ENCODE results near the gene JARID2.

JARID2 gene

DNA sequence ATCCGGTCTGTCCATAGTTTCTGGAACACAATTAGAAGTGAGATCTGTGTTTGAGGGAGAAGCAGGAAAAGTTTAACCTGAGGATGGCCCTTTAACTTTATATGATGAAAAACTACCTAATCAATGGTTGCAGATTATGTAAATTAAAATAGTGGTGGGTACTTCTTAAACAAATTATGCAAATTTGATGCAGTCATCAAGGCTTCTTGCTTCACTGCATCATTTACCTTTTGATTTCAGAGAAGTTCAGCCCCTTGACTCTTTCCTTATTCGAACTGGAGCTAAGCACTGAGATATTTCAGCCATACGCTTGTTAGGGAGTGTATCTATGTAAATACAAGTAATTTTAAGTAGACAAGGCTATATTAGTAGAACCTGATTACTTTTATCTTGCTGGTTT lies 73.8 kb downstream of the JARID2 start:
- Histone ChIP-seq H3F3A (ENCODE audit: insufficient read depth, low read length) (no peaks in the 10 kb centered on the region), H3K4me1 (ENCODE audit: low read length) (no peaks in the 10 kb centered on the region), H3K79me2 (ENCODE audit: low read length) (peaks cover 94% of the 10 kb centered on the region), H3K9me3 (replicated peaks; ENCODE audit: insufficient read depth, low read length) (no peaks in the 10 kb centered on the region), H3K9ac (ENCODE audit: low read length) (no peak overlapping the region), H3K27ac (ENCODE audit: low read length) (no peak overlapping the region), H3K4me3 (ENCODE audit: low read length) (no peak overlapping the region), H4K20me1 (ENCODE audit: insufficient read depth, low read length) (no peaks in the 10 kb centered on the region), H3K36me3 (replicated peaks; ENCODE audit: insufficient read depth, low read length) (no peaks in the 10 kb centered on the region), H3K4me2 (ENCODE audit: low read depth, low read length) (no peak overlapping the region), H3K9me2 (replicated peaks; ENCODE audit: insufficient read depth, low read length) (no peaks in the 10 kb centered on the region), H3K27me3 (replicated peaks; ENCODE audit: insufficient read depth, low read length) (no peaks in the 10 kb centered on the region), H2AFZ (ENCODE audit: low read length) (no peak overlapping the region)
- no peak for DNase-seq
- no peak for TF ChIP-seq EZH2phosphoT487 (IDR thresholded peaks at IDR 0.05; ENCODE audit: low read length)
- no peak for TF ChIP-seq EZH2 (optimal IDR thresholded peaks at IDR 0.05; ENCODE audit: low read depth, low read length)
- TF ChIP-seq, protein P1, sequence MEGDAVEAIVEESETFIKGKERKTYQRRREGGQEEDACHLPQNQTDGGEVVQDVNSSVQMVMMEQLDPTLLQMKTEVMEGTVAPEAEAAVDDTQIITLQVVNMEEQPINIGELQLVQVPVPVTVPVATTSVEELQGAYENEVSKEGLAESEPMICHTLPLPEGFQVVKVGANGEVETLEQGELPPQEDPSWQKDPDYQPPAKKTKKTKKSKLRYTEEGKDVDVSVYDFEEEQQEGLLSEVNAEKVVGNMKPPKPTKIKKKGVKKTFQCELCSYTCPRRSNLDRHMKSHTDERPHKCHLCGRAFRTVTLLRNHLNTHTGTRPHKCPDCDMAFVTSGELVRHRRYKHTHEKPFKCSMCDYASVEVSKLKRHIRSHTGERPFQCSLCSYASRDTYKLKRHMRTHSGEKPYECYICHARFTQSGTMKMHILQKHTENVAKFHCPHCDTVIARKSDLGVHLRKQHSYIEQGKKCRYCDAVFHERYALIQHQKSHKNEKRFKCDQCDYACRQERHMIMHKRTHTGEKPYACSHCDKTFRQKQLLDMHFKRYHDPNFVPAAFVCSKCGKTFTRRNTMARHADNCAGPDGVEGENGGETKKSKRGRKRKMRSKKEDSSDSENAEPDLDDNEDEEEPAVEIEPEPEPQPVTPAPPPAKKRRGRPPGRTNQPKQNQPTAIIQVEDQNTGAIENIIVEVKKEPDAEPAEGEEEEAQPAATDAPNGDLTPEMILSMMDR (IDR thresholded peaks at IDR 0.05; ENCODE audit: low read length) = no peak

GRCh38 chr6:15320693-15321092 lies 74.8 kb downstream of the JARID2 start:
- Histone ChIP-seq H3K79me2 (ENCODE audit: low read length) (peaks cover 94% of the 10 kb centered on the region), H3K36me3 (replicated peaks; ENCODE audit: insufficient read depth, low read length) (no peaks in the 10 kb centered on the region), H3K9ac (ENCODE audit: low read length) (no peak overlapping the region), H3K4me1 (ENCODE audit: low read length) (no peaks in the 10 kb centered on the region), H3K9me2 (replicated peaks; ENCODE audit: insufficient read depth, low read length) (no peaks in the 10 kb centered on the region), H4K20me1 (ENCODE audit: insufficient read depth, low read length) (no peaks in the 10 kb centered on the region), H3K4me2 (ENCODE audit: low read depth, low read length) (no peak overlapping the region), H3F3A (ENCODE audit: insufficient read depth, low read length) (no peaks in the 10 kb centered on the region), H3K27ac (ENCODE audit: low read length) (no peak overlapping the region), H3K27me3 (replicated peaks; ENCODE audit: insufficient read depth, low read length) (no peaks in the 10 kb centered on the region), H3K9me3 (replicated peaks; ENCODE audit: insufficient read depth, low read length) (no peaks in the 10 kb centered on the region), H3K4me3 (ENCODE audit: low read length) (no peak overlapping the region), H2AFZ (ENCODE audit: low read length) (no peak overlapping the region)
- TF ChIP-seq EZH2phosphoT487 (IDR thresholded peaks at IDR 0.05; ENCODE audit: low read length) (no peak), EZH2 (optimal IDR thresholded peaks at IDR 0.05; ENCODE audit: low read depth, low read length) (no peak)
- TF ChIP-seq, protein P1 (IDR thresholded peaks at IDR 0.05; ENCODE audit: low read length) = no peak
- no peak for DNase-seq

DNA sequence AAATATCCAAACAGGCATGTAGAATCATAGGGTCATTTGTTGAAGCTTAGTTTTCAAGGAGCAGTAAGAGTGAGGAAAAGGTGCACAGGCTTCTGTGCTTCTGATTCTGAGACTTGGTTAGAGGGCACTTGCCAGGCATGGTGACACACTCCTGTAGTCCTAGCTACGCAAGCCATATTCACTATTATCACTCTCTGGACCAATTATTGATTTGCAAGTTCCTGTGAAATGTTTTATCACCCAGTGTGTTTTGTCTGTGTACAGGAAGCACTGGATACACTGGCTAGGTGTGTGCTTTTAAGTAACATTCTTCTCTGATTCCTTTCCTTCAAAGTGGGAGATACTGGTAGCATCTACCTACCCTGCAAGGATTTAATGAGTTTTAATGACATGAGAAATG lies 76.3 kb downstream of the JARID2 start:
- H3K36me3 ChIP-seq (replicated peaks; ENCODE audit: insufficient read depth, low read length) = no peaks in the 10 kb centered on the region
- TF ChIP-seq, protein P1 (IDR thresholded peaks at IDR 0.05; ENCODE audit: low read length) = no peak
- TF ChIP-seq EZH2phosphoT487 (IDR thresholded peaks at IDR 0.05; ENCODE audit: low read length) (no peak), EZH2 (optimal IDR thresholded peaks at IDR 0.05; ENCODE audit: low read depth, low read length) (no peak)
- H3F3A ChIP-seq (ENCODE audit: insufficient read depth, low read length) = no peaks in the 10 kb centered on the region
- no peak overlapping the region for H3K9ac ChIP-seq (ENCODE audit: low read length)
- no peak overlapping the region for H3K4me2 ChIP-seq (ENCODE audit: low read depth, low read length)
- H2AFZ ChIP-seq (ENCODE audit: low read length) = no peak overlapping the region
- H3K9me3 ChIP-seq (replicated peaks; ENCODE audit: insufficient read depth, low read length) = no peaks in the 10 kb centered on the region
- H4K20me1 ChIP-seq (ENCODE audit: insufficient read depth, low read length) = no peaks in the 10 kb centered on the region
- no peak for DNase-seq
- H3K4me3 ChIP-seq (ENCODE audit: low read length) = no peak overlapping the region
- H3K27me3 ChIP-seq (replicated peaks; ENCODE audit: insufficient read depth, low read length) = no peaks in the 10 kb centered on the region
- H3K4me1 ChIP-seq (ENCODE audit: low read length) = no peaks in the 10 kb centered on the region
- H3K79me2 ChIP-seq (ENCODE audit: low read length) = peaks cover 93% of the 10 kb centered on the region
- no peak overlapping the region for H3K27ac ChIP-seq (ENCODE audit: low read length)
- no peaks in the 10 kb centered on the region for H3K9me2 ChIP-seq (replicated peaks; ENCODE audit: insufficient read depth, low read length)
